MCF 10A (cell line): Measurements from ENCODE around the gene BRS3. TPM values are rescaled to one million over a fixed set of nuclear protein-coding genes. Genes with fewer than 3 reads are reported as not detected.
"Not testable (repeated sequence)": the region's sequence is repeated elsewhere in the genome, so short reads cannot be mapped to it uniquely, and the experiment has no call there.

Source experiments
- Bru-seq: library from RNA; stranded (reverse); fragments of 400-500 nt; gene quantifications from one replicate; lab custom pipeline; 2021; lab: Mats Ljungman, UMichigan
- BruChase-seq, 2 experiments: library from RNA; stranded (reverse); fragments of 400-500 nt; gene quantifications; one replicate each; lab custom pipeline; 2021; lab: Mats Ljungman, UMichigan
- BruUV-seq: library from RNA; stranded (reverse); fragments of 400-500 nt; replicated peaks from 2 replicates; lab custom pipeline; 2021; lab: Mats Ljungman, UMichigan
- CTCF ChIA-PET: fragments of 300-600 bp; sonication (Branson Sonifier 250); formaldehyde crosslinking; extraction: SDS; loops from one replicate; lab custom pipeline; 2021; ENCODE audit warnings: antibody characterized with exemption, inconsistent platforms; lab: Yijun Ruan, JAX
- POLR2A ChIA-PET: fragments of 300-600, 350-650 bp; sonication (Branson Sonifier 250); formaldehyde crosslinking; extraction: SDS; loops from one replicate; lab custom pipeline; 2020; ENCODE audit warnings: antibody characterized with exemption, inconsistent platforms; lab: Yijun Ruan, JAX
- DNase-seq: peaks from one replicate; pipeline ENCODE4 v3.0.0-alpha.2; 2018; ENCODE audit not compliant: unreplicated experiment
- H3K27ac Mint-ChIP-seq: one replicate; pipeline ENCODE4 v1.8.0; 2022; ENCODE audit warnings: mild to moderate bottlenecking, low read depth, mixed read lengths; ENCODE audit not compliant: unreplicated experiment
- H3K27me3 Mint-ChIP-seq: one replicate; pipeline ENCODE4 v1.8.0; 2022; ENCODE audit warnings: mixed read lengths; ENCODE audit not compliant: insufficient read depth, unreplicated experiment
- H3K36me3 Mint-ChIP-seq: one replicate; pipeline ENCODE4 v1.8.0; 2022; ENCODE audit warnings: mild to moderate bottlenecking, moderate library complexity, mixed read lengths; ENCODE audit not compliant: insufficient read depth, unreplicated experiment
- H3K4me1 Mint-ChIP-seq: one replicate; pipeline ENCODE4 v1.8.0; 2022; ENCODE audit warnings: mixed read lengths; ENCODE audit not compliant: insufficient read depth, unreplicated experiment
- H3K4me3 Mint-ChIP-seq: one replicate; pipeline ENCODE4 v1.8.0; 2022; ENCODE audit warnings: mild to moderate bottlenecking, moderate library complexity, mixed read lengths; ENCODE audit not compliant: unreplicated experiment
- H3K9me3 Mint-ChIP-seq: one replicate; pipeline ENCODE4 v1.8.0; 2022; ENCODE audit warnings: mixed read lengths; ENCODE audit not compliant: unreplicated experiment
- intact Hi-C: fragments of 100-400 bp; cut with micrococcal nuclease; formaldehyde crosslinking; loops from 2 replicates; pipeline ENCODE4 v1.14.1; 2022
- long read RNA-seq: library from polyadenylated mRNA; stranded (forward); transcript quantifications from one replicate; pipeline ENCODE4 v2.0.0, GENCODE V29; 2022
- total RNA-seq: library from RNA; stranded (reverse); gene quantifications from 2 replicates; pipeline ENCODE4 v1.2.3, GENCODE V29; 2022
- TF ChIP-seq, protein P1 (sequence below): fragments of 200-600 bp; IDR thresholded peaks from one replicate; pipeline ENCODE4 v1.8.0; 2022; ENCODE audit warnings: antibody characterized with exemption, mild to moderate bottlenecking; ENCODE audit not compliant: unreplicated experiment

Gene BRS3
- not detected in 2 replicates for total RNA-seq
- Bru-seq, nascent RNA: not detected
- BruChase-seq, experiment 1, labeled RNA remaining after a 6-hour chase: not detected
- not detected for BruChase-seq, experiment 2, labeled RNA remaining after a 2-hour chase
- long read RNA-seq: 0 reads

DNA sequence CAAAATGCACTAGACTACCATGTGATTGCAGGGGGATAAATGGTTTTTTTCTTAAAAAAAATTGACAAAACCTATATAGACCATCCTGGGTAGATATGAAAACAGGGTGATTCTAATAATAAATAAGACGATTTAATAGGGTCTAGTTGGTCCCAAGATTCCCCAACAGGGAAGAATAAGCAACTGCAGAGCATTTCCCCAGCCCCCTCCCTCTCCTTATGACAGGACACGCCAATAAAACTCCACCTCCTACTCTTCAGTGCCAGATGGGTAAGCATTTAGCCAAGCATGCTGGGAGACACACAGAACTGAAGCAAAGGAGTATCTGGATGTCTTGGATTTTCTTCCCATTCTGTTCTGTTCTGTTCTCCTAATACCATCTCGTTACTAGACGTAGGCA lies at the start of gene BRS3:
BRS3 (plus strand) TSS at position 301 of the 400 bp plus-strand sequence. CDS start 168 bp downstream, outside the sequence.
- TF ChIP-seq, protein P1, sequence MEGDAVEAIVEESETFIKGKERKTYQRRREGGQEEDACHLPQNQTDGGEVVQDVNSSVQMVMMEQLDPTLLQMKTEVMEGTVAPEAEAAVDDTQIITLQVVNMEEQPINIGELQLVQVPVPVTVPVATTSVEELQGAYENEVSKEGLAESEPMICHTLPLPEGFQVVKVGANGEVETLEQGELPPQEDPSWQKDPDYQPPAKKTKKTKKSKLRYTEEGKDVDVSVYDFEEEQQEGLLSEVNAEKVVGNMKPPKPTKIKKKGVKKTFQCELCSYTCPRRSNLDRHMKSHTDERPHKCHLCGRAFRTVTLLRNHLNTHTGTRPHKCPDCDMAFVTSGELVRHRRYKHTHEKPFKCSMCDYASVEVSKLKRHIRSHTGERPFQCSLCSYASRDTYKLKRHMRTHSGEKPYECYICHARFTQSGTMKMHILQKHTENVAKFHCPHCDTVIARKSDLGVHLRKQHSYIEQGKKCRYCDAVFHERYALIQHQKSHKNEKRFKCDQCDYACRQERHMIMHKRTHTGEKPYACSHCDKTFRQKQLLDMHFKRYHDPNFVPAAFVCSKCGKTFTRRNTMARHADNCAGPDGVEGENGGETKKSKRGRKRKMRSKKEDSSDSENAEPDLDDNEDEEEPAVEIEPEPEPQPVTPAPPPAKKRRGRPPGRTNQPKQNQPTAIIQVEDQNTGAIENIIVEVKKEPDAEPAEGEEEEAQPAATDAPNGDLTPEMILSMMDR: no peak
- DNase-seq: no peak
- H3K27me3 Mint-ChIP-seq: peaks cover 92% of the 10 kb centered on the region
- ChIA-PET POLR2A (no interaction called here), CTCF (interaction anchor here (1.1 to 1.9 kb wide), 3 partner anchors 91 to 321 kb away, joined by 3 to 7 read pairs (median 3); no protein-coding TSS in a partner anchor)
- no peak within 1 kb of the TSS for H3K27ac Mint-ChIP-seq
- H3K36me3 Mint-ChIP-seq: no peaks in the 10 kb centered on the region
- H3K4me1 Mint-ChIP-seq: peaks cover 5% of the 10 kb centered on the region
- no TSS peak for BruUV-seq
- intact Hi-C loops: loop anchor here (5.0 kb wide), 1 partner anchor 320 kb away; no protein-coding TSS in a partner anchor
- no peak within 1 kb of the TSS for H3K4me3 Mint-ChIP-seq
- H3K9me3 Mint-ChIP-seq: no peaks in the 10 kb centered on the region

DNA sequence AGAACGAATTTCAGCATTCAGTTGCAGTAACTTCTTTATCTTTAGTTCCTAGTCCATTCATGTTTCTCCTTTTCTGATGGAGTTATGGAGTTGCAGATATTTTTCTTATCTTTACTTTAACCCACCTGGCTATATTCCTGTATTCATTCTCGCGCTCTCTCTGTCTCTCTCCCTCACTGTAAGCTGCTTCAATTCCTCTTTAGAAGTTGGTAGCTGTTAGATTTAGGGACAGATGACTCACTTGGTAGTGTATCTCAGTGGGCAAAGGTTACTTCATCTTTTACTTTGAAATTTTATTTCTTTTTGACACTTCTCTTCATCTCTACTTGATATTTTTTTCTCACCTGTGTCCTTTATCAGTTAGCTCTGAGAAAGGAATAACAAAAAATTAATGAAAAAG lies 49.6 kb upstream of the BRS3 start:
- no TSS peak for BruUV-seq
- Mint-ChIP-seq H3K27me3 (peaks cover 59% of the 10 kb centered on the region), H3K4me1 (no peaks in the 10 kb centered on the region), H3K36me3 (no peaks in the 10 kb centered on the region), H3K9me3 (no peaks in the 10 kb centered on the region), H3K4me3 (no peak overlapping the region), H3K27ac (no peak overlapping the region)
- CTCF ChIA-PET: no interaction called here
- DNase-seq: no peak
- POLR2A ChIA-PET: no interaction called here
- TF ChIP-seq, protein P1: no peak
- intact Hi-C loops: no loop called here

DNA sequence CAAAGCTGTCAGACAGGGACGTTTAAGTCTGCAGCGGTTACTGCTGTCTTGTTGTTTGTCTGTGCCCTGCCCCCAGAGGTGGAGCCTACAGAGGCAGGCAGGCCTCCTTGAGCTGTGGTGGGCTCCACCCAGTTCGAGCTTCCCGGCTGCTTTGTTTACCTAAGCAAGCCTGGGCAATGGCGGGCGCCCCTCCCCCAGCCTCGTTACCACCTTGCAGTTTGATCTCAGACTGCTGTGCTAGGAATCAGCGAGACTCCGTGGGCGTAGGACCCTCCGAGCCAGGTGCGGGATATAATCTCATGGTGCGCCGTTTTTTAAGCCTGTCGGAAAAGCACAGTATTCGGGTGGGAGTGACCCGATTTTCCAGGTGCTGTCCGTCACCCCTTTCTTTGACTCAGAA lies 42.1 kb upstream of the BRS3 start:
- H3K4me3 Mint-ChIP-seq, CTCF ChIA-PET, H3K4me1 Mint-ChIP-seq, intact Hi-C loops, H3K9me3 Mint-ChIP-seq, H3K27me3 Mint-ChIP-seq, H3K27ac Mint-ChIP-seq, H3K36me3 Mint-ChIP-seq, BruUV-seq, POLR2A ChIA-PET, DNase-seq: not testable (repeated sequence)

DNA sequence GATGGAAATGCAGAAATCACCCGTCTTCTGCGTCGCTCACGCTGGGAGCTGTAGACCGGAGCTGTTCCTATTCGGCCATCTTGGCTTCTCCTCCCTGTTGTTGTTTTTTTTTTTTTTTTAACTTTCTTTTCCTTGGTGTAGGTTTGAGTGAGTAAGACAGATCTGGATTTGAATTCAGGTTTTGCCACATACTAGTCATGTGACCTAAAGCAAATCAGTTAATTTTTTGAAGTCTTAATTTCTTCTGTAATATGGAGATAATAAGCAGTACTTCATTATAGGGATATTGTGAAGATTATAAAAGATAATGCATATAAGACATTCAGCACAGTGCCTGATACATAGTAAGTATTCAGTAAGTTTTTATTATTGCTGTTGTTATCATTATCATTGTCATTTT lies 41.5 kb upstream of the BRS3 start:
- TF ChIP-seq, protein P1: no peak
- Mint-ChIP-seq H3K4me3 (no peak overlapping the region), H3K9me3 (no peaks in the 10 kb centered on the region), H3K36me3 (no peaks in the 10 kb centered on the region), H3K27me3 (no peaks in the 10 kb centered on the region), H3K27ac (no peak overlapping the region), H3K4me1 (no peaks in the 10 kb centered on the region)
- intact Hi-C loops: no loop called here
- POLR2A ChIA-PET: no interaction called here
- DNase-seq: no peak
- CTCF ChIA-PET: no interaction called here
- no TSS peak for BruUV-seq
